GM12872 (cell line): Measurements from ENCODE around the gene TPRG1.

Experiments used
- TF ChIP-seq, protein P1 (sequence below): IDR thresholded peaks from 3 replicates; pipeline ENCODE4 v1.5.1; 2011; ENCODE audit warnings: low read depth, mild to moderate bottlenecking, low read length, moderate library complexity; ENCODE audit not compliant: insufficient read depth

TPRG1 gene

DNA sequence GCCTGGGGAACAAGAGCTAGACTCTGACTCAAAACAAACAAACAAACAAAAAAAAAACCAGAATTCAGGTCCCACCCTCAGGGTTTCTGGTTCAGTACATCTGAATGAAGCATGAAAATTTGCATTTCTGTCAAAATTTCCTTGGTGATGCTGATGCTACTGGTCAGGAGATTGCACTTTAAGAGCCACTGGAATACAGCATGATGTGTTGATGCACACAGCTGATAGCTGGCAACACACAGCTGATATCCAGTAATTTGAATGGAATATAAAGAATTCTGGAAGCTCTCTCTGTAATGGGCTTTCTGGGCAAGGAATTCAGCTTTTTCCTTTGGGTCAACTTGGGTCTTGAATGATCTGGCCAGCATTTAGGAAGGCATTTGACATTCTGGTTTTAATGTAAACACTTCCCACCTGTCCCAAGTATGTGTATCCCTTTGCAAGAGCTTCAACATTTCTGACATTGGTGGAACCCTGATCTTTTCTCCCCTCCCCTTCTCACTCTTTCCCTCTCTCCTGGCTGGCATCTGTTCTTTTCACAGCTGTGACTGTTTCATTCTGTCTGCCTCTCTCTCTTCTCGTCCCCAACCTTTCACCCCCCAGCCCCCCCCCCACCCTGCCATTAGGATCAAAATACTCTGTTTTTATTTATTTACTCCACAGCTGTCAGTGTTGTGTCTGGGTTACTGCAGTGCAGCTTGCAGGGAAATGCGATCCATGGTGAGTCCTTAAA lies 189.5 kb downstream of the TPRG1 start:
- TF ChIP-seq, protein P1, sequence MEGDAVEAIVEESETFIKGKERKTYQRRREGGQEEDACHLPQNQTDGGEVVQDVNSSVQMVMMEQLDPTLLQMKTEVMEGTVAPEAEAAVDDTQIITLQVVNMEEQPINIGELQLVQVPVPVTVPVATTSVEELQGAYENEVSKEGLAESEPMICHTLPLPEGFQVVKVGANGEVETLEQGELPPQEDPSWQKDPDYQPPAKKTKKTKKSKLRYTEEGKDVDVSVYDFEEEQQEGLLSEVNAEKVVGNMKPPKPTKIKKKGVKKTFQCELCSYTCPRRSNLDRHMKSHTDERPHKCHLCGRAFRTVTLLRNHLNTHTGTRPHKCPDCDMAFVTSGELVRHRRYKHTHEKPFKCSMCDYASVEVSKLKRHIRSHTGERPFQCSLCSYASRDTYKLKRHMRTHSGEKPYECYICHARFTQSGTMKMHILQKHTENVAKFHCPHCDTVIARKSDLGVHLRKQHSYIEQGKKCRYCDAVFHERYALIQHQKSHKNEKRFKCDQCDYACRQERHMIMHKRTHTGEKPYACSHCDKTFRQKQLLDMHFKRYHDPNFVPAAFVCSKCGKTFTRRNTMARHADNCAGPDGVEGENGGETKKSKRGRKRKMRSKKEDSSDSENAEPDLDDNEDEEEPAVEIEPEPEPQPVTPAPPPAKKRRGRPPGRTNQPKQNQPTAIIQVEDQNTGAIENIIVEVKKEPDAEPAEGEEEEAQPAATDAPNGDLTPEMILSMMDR, result no peak

DNA sequence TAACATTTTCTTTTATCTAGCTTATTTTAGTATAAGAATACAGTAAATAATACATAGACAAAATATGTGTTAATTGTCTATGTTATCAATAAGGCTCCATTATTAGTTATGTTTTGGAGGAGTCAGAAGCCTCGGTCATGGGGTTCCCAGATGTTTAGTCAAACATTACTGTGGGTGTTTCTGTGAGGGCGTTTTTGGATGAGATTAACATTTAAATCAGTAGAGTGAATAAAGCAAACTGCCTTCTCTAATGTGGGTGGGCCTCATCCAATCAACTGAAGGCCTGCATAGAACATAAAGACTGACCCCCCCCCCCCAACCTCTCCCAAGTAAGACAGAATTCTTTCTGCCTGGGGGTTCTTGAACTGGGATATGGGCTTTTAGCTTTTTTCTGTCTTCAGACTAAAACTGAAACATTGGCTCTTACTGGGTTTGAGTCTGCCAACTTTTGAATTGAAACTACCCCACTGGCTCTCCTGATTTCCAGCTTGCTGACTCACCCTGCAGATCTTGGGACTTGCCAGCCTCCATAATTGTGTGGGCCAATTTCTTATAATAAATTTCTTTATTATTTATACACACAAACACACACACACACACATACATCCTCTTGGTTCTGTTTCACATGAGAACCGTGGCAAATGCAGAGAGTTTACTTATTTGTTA lies 192.0 kb downstream of the TPRG1 start:
- TF ChIP-seq, protein P1, result no peak

DNA sequence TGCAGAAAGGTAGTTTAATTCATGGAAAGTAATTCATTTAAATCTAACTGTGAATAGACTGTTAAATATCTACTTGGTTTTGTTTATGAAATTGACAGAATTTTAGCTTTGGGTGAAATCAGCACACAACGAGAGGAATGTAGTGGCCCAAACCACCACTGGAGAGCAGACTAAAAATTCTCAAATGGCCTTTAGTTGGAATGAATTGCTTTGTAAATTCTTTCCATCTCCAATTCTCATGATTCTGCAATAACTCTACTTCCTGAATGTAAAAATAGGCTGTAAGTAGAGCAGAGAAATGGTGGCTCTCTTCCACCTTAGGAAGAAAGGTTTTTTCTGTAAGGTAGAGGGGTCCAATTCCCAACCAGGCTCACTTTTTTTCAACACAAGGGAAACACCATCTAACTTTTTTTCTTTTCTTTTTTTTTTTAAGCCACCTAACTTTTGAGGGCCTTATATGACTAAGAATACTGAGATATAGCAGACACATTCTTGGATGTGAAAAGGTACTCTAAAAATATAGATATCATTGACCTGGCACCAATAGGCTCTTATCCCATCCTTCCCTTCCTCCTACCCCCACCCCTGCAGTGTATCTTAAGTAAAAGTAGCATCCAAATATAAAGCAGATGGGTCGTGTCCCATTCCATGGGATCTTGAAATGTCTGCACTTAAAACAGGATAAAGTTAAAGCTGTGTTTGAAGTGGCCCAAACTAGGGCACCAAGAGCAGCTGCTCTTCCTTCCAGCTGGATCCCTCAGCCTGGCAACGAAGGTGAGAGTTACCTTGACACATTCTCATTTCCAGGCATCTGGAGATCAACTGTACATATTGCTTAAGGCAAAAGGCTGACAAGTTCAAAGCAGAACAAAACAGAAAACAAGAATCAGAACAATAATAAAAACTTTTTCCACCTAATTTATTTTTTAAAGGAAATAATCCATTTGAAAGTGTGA lies 194.1 kb downstream of the TPRG1 start:
- TF ChIP-seq, protein P1, result no peak

DNA sequence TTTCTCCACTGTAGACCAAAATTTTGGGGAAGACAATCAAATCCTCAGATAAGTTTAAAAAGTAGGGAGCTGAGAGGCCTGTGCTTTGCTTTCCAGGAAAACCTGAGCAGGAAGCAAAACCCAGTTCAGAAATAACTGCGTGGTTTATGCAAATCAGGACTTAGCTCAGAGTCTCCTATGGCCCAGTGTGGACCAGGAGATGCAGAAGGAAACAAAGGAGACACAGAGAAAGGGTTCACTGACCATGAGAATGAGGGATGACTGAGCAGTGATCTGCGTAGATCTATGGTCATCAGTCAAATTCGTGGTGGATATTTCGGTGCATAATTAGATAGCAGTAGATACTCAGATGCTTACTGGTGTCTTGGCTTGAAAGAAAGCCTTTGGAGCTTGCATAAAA lies 196.6 kb downstream of the TPRG1 start:
- TF ChIP-seq, protein P1, result no peak

DNA sequence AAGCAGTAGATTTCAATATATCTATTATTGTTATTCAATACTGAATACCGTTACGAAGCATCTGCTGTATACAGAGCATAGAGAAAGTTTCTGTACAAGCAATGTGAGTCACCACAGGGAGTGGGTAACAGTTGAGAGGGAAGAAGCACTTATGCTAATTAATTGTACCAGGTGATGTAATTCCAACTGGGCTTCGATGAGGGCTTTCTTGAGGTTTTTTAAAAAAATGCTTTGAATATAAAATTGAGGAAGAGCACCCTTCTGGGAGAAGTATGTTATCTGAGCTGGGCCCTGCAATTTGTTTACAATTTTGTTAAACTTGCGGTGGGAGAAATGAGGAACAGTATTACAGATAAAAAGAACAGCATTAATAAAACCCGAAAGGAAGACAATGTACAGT lies 197.9 kb downstream of the TPRG1 start:
- TF ChIP-seq, protein P1, result no peak

DNA sequence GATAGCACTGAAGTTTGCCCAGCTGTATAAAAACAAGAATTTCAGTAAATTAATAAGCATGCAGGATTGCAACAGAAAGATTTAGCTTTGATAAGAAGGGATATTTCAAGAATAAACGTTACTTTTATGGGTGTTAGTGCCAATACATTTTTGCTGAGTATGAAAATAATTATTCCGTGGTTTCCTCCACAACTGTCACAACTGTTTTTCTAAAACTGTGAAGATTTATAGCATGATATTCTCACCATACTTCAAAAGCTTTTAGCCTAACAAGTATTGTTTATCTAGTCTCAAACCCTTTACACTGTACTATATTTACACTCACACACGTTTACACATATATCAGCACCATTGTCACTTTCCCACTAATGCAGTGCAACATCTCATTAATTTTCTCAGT lies 200.5 kb downstream of the TPRG1 start:
- TF ChIP-seq, protein P1, result no peak
